H9 (cell line): ENCODE measurements around the gene LRRC45. TPM values are rescaled to one million over a fixed set of nuclear protein-coding genes. Genes with fewer than 3 reads are reported as not detected.

Experiments
- DNase-seq: peaks from one replicate; pipeline ENCODE4 v3.0.0-alpha.2; 2017
- H2AFZ ChIP-seq: one replicate; pipeline ENCODE4 v1.6.1; 2013; ENCODE audit warnings: mild to moderate bottlenecking, low read length, control low read depth, moderate library complexity
- H2AK5ac ChIP-seq: 2 replicates; pipeline ENCODE4 v1.6.1; 2013; ENCODE audit warnings: low read length, control low read depth, mixed read lengths; ENCODE audit not compliant: insufficient read length
- H2BK120ac ChIP-seq: one replicate; pipeline ENCODE4 v1.6.1; 2013; ENCODE audit warnings: low read depth, mild to moderate bottlenecking, low read length, control low read depth, inconsistent platforms; ENCODE audit not compliant: poor library complexity, severe bottlenecking
- H2BK12ac ChIP-seq: 2 replicates; pipeline ENCODE4 v1.6.1; 2013; ENCODE audit warnings: low read length, control low read depth, mixed read lengths, low read depth; ENCODE audit not compliant: insufficient read length
- H2BK15ac ChIP-seq: 2 replicates; pipeline ENCODE4 v1.6.1; 2013; ENCODE audit warnings: low read depth, low read length, control low read depth
- H2BK20ac ChIP-seq: one replicate; pipeline ENCODE4 v1.6.1; 2013; ENCODE audit warnings: low read depth, mild to moderate bottlenecking, low read length, control low read depth, inconsistent platforms; ENCODE audit not compliant: poor library complexity, severe bottlenecking
- H2BK5ac ChIP-seq: 2 replicates; pipeline ENCODE4 v1.6.1; 2013; ENCODE audit warnings: low read length, control low read depth, mixed read lengths; ENCODE audit not compliant: insufficient read length
- H3K14ac ChIP-seq: 2 replicates; pipeline ENCODE4 v1.6.1; 2013; ENCODE audit warnings: low read length, control low read depth; ENCODE audit not compliant: insufficient read depth
- H3K18ac ChIP-seq: 2 replicates; pipeline ENCODE4 v1.6.1; 2013; ENCODE audit warnings: low read depth, mild to moderate bottlenecking, mixed read lengths, low read length, control low read depth; ENCODE audit not compliant: insufficient read length
- H3K23ac ChIP-seq: 2 replicates; pipeline ENCODE4 v1.6.1; 2013; ENCODE audit warnings: low read length, control low read depth, mixed read lengths, low read depth; ENCODE audit not compliant: insufficient read length
- H3K23me2 ChIP-seq: 2 replicates; pipeline ENCODE4 v1.6.1; 2013; ENCODE audit warnings: low read depth, mild to moderate bottlenecking, mixed read lengths, low read length, control low read depth; ENCODE audit not compliant: insufficient read length, poor library complexity, severe bottlenecking
- H3K27ac ChIP-seq: 2 replicates; pipeline ENCODE4 v1.5.1; 2013; ENCODE audit warnings: low read length, control low read depth, mixed read lengths, low read depth; ENCODE audit not compliant: insufficient read length
- H3K27me3 ChIP-seq: 2 replicates; pipeline ENCODE4 v1.6.1; 2013; ENCODE audit warnings: low read length, control low read depth, inconsistent platforms; ENCODE audit not compliant: insufficient read depth
- H3K4ac ChIP-seq: 2 replicates; pipeline ENCODE4 v1.6.1; 2013; ENCODE audit warnings: low read depth, mild to moderate bottlenecking, control low read depth, inconsistent platforms, low read length, moderate library complexity
- H3K4me1 ChIP-seq: 2 replicates; pipeline ENCODE4 v1.6.1; 2013; ENCODE audit warnings: low read length, control low read depth, inconsistent platforms; ENCODE audit not compliant: insufficient read depth
- H3K4me2 ChIP-seq: 2 replicates; pipeline ENCODE4 v1.6.1; 2013; ENCODE audit warnings: low read length, control low read depth, mixed read lengths; ENCODE audit not compliant: insufficient read length, insufficient read depth
- H3K56ac ChIP-seq: 2 replicates; pipeline ENCODE4 v1.6.1; 2013; ENCODE audit warnings: low read depth, mild to moderate bottlenecking, mixed read lengths, low read length, control low read depth; ENCODE audit not compliant: insufficient read length
- H3K79me1 ChIP-seq: 2 replicates; pipeline ENCODE4 v1.6.1; 2013; ENCODE audit warnings: low read depth, mild to moderate bottlenecking, moderate library complexity, low read length, control low read depth, inconsistent platforms; ENCODE audit not compliant: insufficient read depth, poor library complexity, severe bottlenecking
- H3K79me2 ChIP-seq: 2 replicates; pipeline ENCODE4 v1.6.1; 2013; ENCODE audit warnings: low read length, control low read depth, inconsistent platforms; ENCODE audit not compliant: insufficient read depth
- H3K9ac ChIP-seq: 2 replicates; pipeline ENCODE4 v1.6.1; 2013; ENCODE audit warnings: low read length, control low read depth, mixed read lengths; ENCODE audit not compliant: insufficient read length; ENCODE audit errors: extremely low read depth
- H3K9me3 ChIP-seq: one replicate; pipeline ENCODE4 v1.6.1; 2013; ENCODE audit warnings: low read depth, low read length, inconsistent platforms; ENCODE audit not compliant: control insufficient read depth
- H3T11ph ChIP-seq: one replicate; pipeline ENCODE4 v1.6.1; 2013; ENCODE audit warnings: mild to moderate bottlenecking, low read length, control low read depth, inconsistent platforms
- H4K20me1 ChIP-seq: one replicate; pipeline ENCODE4 v1.6.1; 2013; ENCODE audit not compliant: control insufficient read depth, insufficient read length, insufficient read depth
- H4K5ac ChIP-seq: 2 replicates; pipeline ENCODE4 v1.6.1; 2013; ENCODE audit warnings: low read depth, mild to moderate bottlenecking, mixed read lengths, low read length, control low read depth; ENCODE audit not compliant: insufficient read length
- H4K8ac ChIP-seq: replicated peaks from 2 replicates; pipeline ENCODE4 v1.6.1; 2013; ENCODE audit warnings: low read length, control low read depth, mixed read lengths, low read depth; ENCODE audit not compliant: insufficient read length
- H4K91ac ChIP-seq: 2 replicates; pipeline ENCODE4 v1.6.1; 2013; ENCODE audit warnings: low read depth, mild to moderate bottlenecking, moderate library complexity, mixed read lengths, low read length, control low read depth; ENCODE audit not compliant: insufficient read length
- H3K27ac Mint-ChIP-seq, 3 experiments: 2 replicates in 2 of 3; 3 replicates in 1 of 3; pipeline ENCODE4 v1.8.0; 2020 to 2021; ENCODE audit warnings: mixed read lengths in 3 of 3, mild to moderate bottlenecking in 1 of 3, moderate library complexity in 1 of 3
- H3K27me3 Mint-ChIP-seq: 2 replicates; pipeline ENCODE4 v1.8.0; 2021; ENCODE audit warnings: low read depth, mild to moderate bottlenecking, moderate library complexity, mixed read lengths
- H3K36me3 Mint-ChIP-seq, 3 experiments: 2 replicates in 2 of 3; 3 replicates in 1 of 3; pipeline ENCODE4 v1.8.0; 2020 to 2021; ENCODE audit warnings: low read depth in 3 of 3, mixed read lengths in 3 of 3; ENCODE audit not compliant: insufficient read depth in 1 of 3
- H3K4me1 Mint-ChIP-seq, 2 experiments: 2 replicates each; pipeline ENCODE4 v1.8.0; 2020; ENCODE audit warnings: mixed read lengths in 2 of 2
- H3K4me3 Mint-ChIP-seq, 2 experiments: 2 replicates in 1 of 2; 3 replicates in 1 of 2; pipeline ENCODE4 v1.8.0; 2020 to 2021; ENCODE audit warnings: mild to moderate bottlenecking in 2 of 2, mixed read lengths in 2 of 2, moderate library complexity in 1 of 2
- H3K9me3 Mint-ChIP-seq, 2 experiments: 2 replicates in 1 of 2; 3 replicates in 1 of 2; pipeline ENCODE4 v1.8.0; 2020; ENCODE audit warnings: mild to moderate bottlenecking in 2 of 2, mixed read lengths in 2 of 2, moderate library complexity in 1 of 2
- CTCF ChIP-seq: fragments of 200-600 bp; sonication (generic); conservative IDR thresholded peaks from 3 replicates; pipeline ENCODE4 v1.8.0; 2021; ENCODE audit warnings: antibody characterized with exemption, mild to moderate bottlenecking
- WGBS: extraction: QIAGEN DNeasy Blood & Tissue Kit; methylation state at CpG from one replicate; pipeline ENCODE4 v1.1.7; 2013; ENCODE audit warnings: missing lambda C conversion rate, low lambda C conversion rate, mixed read lengths; ENCODE audit not compliant: insufficient read length; ENCODE audit errors: extremely low coverage; 5-methylcytosine and 5-hydroxymethylcytosine counted together
- total RNA-seq: library from RNA; stranded (reverse); gene quantifications from 2 replicates; pipeline ENCODE4 v1.2.1, GENCODE V29; 2021

The LRRC45 gene
- total RNA-seq, 1 experiment from 2014 or later = 28.7 TPM

GRCh38 chr17:82011617-82012187 is 11.4 kb upstream of the LRRC45 start:
- no peak overlapping the region for H3K4me2 ChIP-seq
- H3K56ac ChIP-seq = no peak overlapping the region
- DNase-seq = no peak
- no peak overlapping the region for H2BK120ac ChIP-seq
- Mint-ChIP-seq H3K36me3 (no peaks in the 10 kb centered on the region), H3K4me1 (0 out of 4 replicates have a peak, but pooled peaks cover 0 to 2% of the 10 kb centered on the region in 2 experiments), H3K9me3 (no peaks in the 10 kb centered on the region), H3K4me3 (no peak overlapping the region), H3K27ac (no peak overlapping the region; a peak in 1 of 7 replicates), H3K27me3 (no peaks in the 10 kb centered on the region; the same call in 1 of the 2 replicates)
- no peaks in the 10 kb centered on the region for H3K79me1 ChIP-seq
- no peak for TF ChIP-seq CTCF
- no peaks in the 10 kb centered on the region for H3K27me3 ChIP-seq
- no CpG with 5 or more reads among the region's 19 CpGs for WGBS
- H3K9ac ChIP-seq = no peak overlapping the region
- H4K8ac ChIP-seq = no peak overlapping the region
- no peak overlapping the region for H2BK5ac ChIP-seq
- H3K23ac ChIP-seq = no peak overlapping the region
- H3T11ph ChIP-seq = no peak overlapping the region
- no peaks in the 10 kb centered on the region for H4K20me1 ChIP-seq
- no peak overlapping the region for H2AK5ac ChIP-seq
- no peak overlapping the region for H4K5ac ChIP-seq
- no peak overlapping the region for H3K18ac ChIP-seq
- H3K4ac ChIP-seq = no peak overlapping the region
- no peak overlapping the region for H3K14ac ChIP-seq
- H3K27ac ChIP-seq = no peak overlapping the region
- no peaks in the 10 kb centered on the region for H3K79me2 ChIP-seq
- no peak overlapping the region for H2BK12ac ChIP-seq
- H2BK15ac ChIP-seq = no peak overlapping the region
- H3K4me1 ChIP-seq = no peaks in the 10 kb centered on the region
- no peak overlapping the region for H2BK20ac ChIP-seq
- H3K23me2 ChIP-seq = no peaks in the 10 kb centered on the region
- H3K9me3 ChIP-seq = no peaks in the 10 kb centered on the region
- H4K91ac ChIP-seq = no peak overlapping the region
- H2AFZ ChIP-seq = no peak overlapping the region
